Body of pancreas (tissue), 4 donors: Measurements from ENCODE around the gene CAST. TPM values are rescaled to one million over a fixed set of nuclear protein-coding genes. Genes with fewer than 3 reads are reported as not detected.
A peak's percentile ranks its signal among the peaks of the same experiment; 100 is the strongest.

ENCODE experiments used
- ATAC-seq: fragments of 150-250 bp; one replicate; pipeline ENCODE4 v1.9.1; 2016
- DNase-seq, 4 donors: peaks; one replicate each; pipeline ENCODE4 v3.0.0-alpha.2; 2019
- H3K27ac ChIP-seq, 4 donors: fragments of 200-600 bp; sonication (generic); 1 replicate in 3 of 4; 2 replicates in 1 of 4; pipeline versions ENCODE4 v1.5.1 to v1.6.1; 2016 to 2019; ENCODE audit warnings: mild to moderate bottlenecking in 1 of 4, mixed read lengths in 1 of 4, moderate library complexity in 1 of 4
- H3K27me3 ChIP-seq, 2 donors: fragments of 200-600 bp; sonication (generic); one replicate each; pipeline ENCODE4 v1.6.0; 2016; ENCODE audit warnings: mild to moderate bottlenecking in 1 of 2
- H3K36me3 ChIP-seq, 2 donors: fragments of 200-600 bp; sonication (generic); replicated peaks in 1 of 2; 2 replicates each; pipeline ENCODE4 v1.5.1; 2016; ENCODE audit warnings: low read depth in 2 of 2; ENCODE audit not compliant: insufficient read depth in 1 of 2
- H3K4me1 ChIP-seq: fragments of 200-600 bp; sonication (generic); one replicate; pipeline ENCODE4 v1.6.0; 2016
- H3K4me3 ChIP-seq, 2 donors: fragments of 200-600 bp; sonication (generic); 1 replicate in 1 of 2; 2 replicates in 1 of 2; pipeline ENCODE4 v1.5.1; 2016 to 2019
- H3K9me3 ChIP-seq, 3 donors: fragments of 200-600 bp; sonication (generic); 1 replicate in 2 of 3; 2 replicates in 1 of 3; pipeline ENCODE4 v1.5.1; 2016
- POLR2A ChIP-seq, 3 donors: fragments of 450-650 bp; IDR thresholded peaks; one replicate each; pipeline ENCODE4 v1.6.1; 2016; ENCODE audit warnings: antibody characterized with exemption in 3 of 3, mild to moderate bottlenecking in 2 of 3
- WGBS, 2 donors: methylation state at CpG; one replicate each; pipeline ENCODE4 v1.1.5; 2017; 5-methylcytosine and 5-hydroxymethylcytosine counted together
- intact Hi-C: fragments of 100-400 bp; cut with DNase I; formaldehyde crosslinking; loops from one replicate; pipeline ENCODE4 v1.15.1; 2023
- total RNA-seq, 2 donors: library from RNA; depleted of rRNA; stranded (reverse); fragments of >200 nt; gene quantifications; one replicate each; pipeline ENCODE4 v1.1.0, GENCODE V29; 2016
- TF ChIP-seq, protein P1 (sequence below), 7 experiments: fragments of 450-650 bp in 4 of 7; fragments of 200-600 bp in 3 of 7; sonication (generic) in 3 of 7; IDR thresholded peaks; one replicate each; pipeline ENCODE4 v1.5.1; 2016 to 2019; ENCODE audit warnings: antibody characterized with exemption in 7 of 7

CAST gene
- total RNA-seq, 2 donors from 2014 or later, result 130 to 157 TPM

DNA sequence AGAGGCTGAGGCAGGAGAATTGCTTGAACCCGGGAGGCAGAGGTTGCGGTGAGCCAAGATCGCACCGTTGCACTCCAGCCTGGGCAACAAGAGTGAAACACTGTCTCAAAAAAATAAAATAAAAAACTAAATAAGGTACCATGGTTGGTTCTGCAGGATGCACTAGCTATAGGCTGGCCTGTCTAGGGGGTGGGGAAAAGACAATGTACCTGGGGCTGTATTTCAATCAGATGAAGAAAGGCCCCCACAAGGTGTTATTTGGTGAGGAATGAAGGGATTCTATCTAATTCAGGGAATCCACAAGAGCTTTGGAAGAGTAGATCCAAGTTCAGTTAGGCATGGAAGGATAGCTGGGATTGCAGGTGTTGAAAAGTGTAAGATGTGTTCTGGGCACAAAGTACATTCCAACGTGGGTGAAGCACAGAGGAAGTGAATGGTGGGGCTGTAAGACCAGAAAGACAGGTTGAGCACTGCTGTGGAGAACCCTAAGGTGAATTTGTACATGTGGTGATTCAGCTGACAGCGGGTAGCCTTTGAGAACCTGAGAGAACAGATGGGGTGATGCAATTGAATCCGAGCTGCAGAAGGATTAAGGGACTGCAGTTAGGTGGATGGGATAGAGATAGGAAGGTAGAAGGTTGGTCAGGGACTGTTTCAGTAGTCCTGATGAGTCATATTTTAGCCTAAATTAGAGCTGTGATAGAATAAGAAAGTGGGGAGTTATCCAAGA lies 71.8 kb downstream of the CAST start:
- ATAC-seq (peak; percentile 18), DNase-seq (no peak)
- H3K4me1 ChIP-seq, result no peaks in the 10 kb centered on the region
- H3K27ac ChIP-seq, result no peak overlapping the region
- WGBS, 2 donors, result 78 to 83% methylated on average over 7 of the region's 7 CpGs
- H3K4me3 ChIP-seq, result no peak overlapping the region
- no peak for TF ChIP-seq POLR2A (IDR thresholded peaks at IDR 0.05)
- TF ChIP-seq, protein P1, sequence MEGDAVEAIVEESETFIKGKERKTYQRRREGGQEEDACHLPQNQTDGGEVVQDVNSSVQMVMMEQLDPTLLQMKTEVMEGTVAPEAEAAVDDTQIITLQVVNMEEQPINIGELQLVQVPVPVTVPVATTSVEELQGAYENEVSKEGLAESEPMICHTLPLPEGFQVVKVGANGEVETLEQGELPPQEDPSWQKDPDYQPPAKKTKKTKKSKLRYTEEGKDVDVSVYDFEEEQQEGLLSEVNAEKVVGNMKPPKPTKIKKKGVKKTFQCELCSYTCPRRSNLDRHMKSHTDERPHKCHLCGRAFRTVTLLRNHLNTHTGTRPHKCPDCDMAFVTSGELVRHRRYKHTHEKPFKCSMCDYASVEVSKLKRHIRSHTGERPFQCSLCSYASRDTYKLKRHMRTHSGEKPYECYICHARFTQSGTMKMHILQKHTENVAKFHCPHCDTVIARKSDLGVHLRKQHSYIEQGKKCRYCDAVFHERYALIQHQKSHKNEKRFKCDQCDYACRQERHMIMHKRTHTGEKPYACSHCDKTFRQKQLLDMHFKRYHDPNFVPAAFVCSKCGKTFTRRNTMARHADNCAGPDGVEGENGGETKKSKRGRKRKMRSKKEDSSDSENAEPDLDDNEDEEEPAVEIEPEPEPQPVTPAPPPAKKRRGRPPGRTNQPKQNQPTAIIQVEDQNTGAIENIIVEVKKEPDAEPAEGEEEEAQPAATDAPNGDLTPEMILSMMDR (IDR thresholded peaks at IDR 0.05), result no peak
- H3K9me3 ChIP-seq, result no peaks in the 10 kb centered on the region
- intact Hi-C loops, result no loop called here
- H3K27me3 ChIP-seq, result no peaks in the 10 kb centered on the region
- H3K36me3 ChIP-seq, result peaks cover 0 to 6% of the 10 kb centered on the region in 2 donors

DNA sequence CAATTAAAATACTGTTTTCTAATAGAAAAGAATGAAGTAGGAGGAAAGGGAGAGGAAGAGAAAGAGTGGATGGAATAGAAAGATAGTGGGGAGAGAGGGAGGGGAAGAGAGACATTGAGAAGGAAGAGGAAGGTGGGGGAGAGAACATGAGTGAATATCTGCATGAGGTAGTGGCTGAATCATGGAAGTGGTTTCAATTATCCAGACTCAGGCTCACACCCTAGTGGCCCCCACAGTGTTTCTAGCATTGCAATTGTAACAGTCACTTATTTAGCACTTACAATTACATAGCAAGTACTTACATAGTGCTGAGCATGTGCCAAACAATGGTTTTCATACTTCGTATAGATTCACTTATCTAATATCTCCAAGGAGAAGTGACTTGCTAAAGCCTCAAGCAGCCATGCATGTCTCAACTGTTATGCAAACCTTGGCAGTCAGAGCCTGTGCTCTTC lies 72.7 kb downstream of the CAST start:
- ATAC-seq, result no peak
- WGBS, 2 donors, result 43 to 58% methylated on average over 1 of the region's 1 CpG
- Histone ChIP-seq H3K27ac (no peak overlapping the region), H3K4me1 (no peaks in the 10 kb centered on the region), H3K27me3 (no peaks in the 10 kb centered on the region), H3K36me3 (peaks cover 0 to 4% of the 10 kb centered on the region in 2 donors), H3K4me3 (no peak overlapping the region), H3K9me3 (no peaks in the 10 kb centered on the region)
- no peak for TF ChIP-seq POLR2A (IDR thresholded peaks at IDR 0.05)
- TF ChIP-seq, protein P1 (IDR thresholded peaks at IDR 0.05), result no peak
- intact Hi-C loops, result no loop called here
- DNase-seq, result no peak

DNA sequence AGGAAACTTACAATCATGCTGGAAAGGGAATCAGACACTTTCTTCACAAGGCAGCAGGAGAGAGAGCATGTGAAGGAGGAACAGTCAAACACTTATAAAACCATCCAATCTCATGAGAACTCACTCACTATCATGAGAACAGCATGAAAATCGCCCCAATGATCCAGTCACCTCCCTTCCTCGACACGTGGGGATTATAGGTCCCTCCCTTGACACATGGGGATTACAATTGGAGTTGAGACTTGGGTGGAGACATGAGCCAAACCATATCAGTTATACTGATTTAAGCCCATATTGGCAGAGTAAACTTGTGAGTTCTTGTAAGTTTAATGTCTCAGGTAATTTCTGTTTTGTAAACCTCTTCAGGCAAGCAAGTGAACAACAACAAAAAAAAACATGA lies 74.8 kb downstream of the CAST start:
- Histone ChIP-seq H3K4me3 (no peak overlapping the region), H3K9me3 (no peaks in the 10 kb centered on the region), H3K36me3 (peaks cover 0 to 10% of the 10 kb centered on the region in 2 donors), H3K4me1 (no peaks in the 10 kb centered on the region), H3K27ac (no peak overlapping the region), H3K27me3 (no peaks in the 10 kb centered on the region)
- ATAC-seq (no peak), DNase-seq (no peak)
- WGBS, 2 donors, result 74 to 80% methylated on average over 3 of the region's 3 CpGs
- intact Hi-C loops, result no loop called here
- TF ChIP-seq, protein P1 (IDR thresholded peaks at IDR 0.05), result no peak
- no peak for TF ChIP-seq POLR2A (IDR thresholded peaks at IDR 0.05)

DNA sequence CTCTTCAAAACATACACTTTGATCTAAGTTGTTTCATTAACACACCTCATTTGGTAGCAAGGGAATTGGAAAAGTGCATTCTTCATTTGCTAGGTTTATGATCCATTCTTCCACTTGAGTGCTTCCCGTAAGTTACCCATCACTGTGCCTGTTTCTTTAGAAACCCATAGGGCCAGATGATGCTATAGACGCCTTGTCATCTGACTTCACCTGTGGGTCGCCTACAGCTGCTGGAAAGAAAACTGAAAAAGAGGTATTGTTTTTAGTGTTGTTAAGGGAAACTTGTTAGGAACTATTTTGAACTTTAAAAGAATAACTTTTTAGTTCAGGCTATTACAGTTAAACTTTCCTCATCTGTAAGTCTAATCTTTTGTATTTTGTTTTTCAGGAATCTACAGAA lies 78.9 kb downstream of the CAST start:
- DNase-seq (no peak), ATAC-seq (no peak)
- intact Hi-C loops, result no loop called here
- H3K27me3 ChIP-seq, result no peaks in the 10 kb centered on the region
- H3K9me3 ChIP-seq, result no peaks in the 10 kb centered on the region
- H3K27ac ChIP-seq, result no peak overlapping the region
- no peaks in the 10 kb centered on the region for H3K4me1 ChIP-seq
- H3K4me3 ChIP-seq, result no peak overlapping the region
- H3K36me3 ChIP-seq, result peaks cover 11 to 26% of the 10 kb centered on the region in 2 donors
- WGBS, 2 donors, result 97 to 98% methylated on average over 3 of the region's 3 CpGs
- no peak for TF ChIP-seq POLR2A (IDR thresholded peaks at IDR 0.05)
- TF ChIP-seq, protein P1 (IDR thresholded peaks at IDR 0.05), result no peak

DNA sequence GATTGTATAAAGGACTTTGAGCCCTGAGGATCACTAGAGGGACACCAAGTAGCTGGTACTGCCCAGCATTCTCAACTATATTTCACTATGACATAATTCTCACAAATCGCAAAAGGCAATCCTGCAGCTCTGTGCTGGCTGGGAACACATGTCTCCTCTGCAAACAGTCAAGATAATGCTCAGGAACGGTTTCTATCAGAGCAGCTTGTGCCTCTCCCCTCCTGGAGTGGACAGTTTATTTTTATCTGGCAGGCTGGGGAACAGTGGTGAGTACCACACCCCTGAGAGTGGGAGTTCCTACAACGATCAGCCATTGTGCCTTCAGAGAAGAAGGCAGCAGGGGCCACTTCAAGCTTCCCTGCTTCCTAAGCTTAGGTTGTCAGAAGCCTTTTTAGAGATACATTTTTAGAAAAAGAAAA lies 79.7 kb downstream of the CAST start:
- WGBS, 2 donors, result 53 to 64% methylated on average over 3 of the region's 3 CpGs
- ATAC-seq (no peak), DNase-seq (no peak)
- intact Hi-C loops, result no loop called here
- Histone ChIP-seq H3K27ac (no peak overlapping the region), H3K4me1 (no peaks in the 10 kb centered on the region), H3K27me3 (no peaks in the 10 kb centered on the region), H3K36me3 (peaks cover 11 to 26% of the 10 kb centered on the region in 2 donors), H3K4me3 (no peak overlapping the region), H3K9me3 (no peaks in the 10 kb centered on the region)
- TF ChIP-seq, protein P1 (IDR thresholded peaks at IDR 0.05), result no peak
- no peak for TF ChIP-seq POLR2A (IDR thresholded peaks at IDR 0.05)
